ENCODE results near the gene HOXB5.

The HOXB5 gene

DNA sequence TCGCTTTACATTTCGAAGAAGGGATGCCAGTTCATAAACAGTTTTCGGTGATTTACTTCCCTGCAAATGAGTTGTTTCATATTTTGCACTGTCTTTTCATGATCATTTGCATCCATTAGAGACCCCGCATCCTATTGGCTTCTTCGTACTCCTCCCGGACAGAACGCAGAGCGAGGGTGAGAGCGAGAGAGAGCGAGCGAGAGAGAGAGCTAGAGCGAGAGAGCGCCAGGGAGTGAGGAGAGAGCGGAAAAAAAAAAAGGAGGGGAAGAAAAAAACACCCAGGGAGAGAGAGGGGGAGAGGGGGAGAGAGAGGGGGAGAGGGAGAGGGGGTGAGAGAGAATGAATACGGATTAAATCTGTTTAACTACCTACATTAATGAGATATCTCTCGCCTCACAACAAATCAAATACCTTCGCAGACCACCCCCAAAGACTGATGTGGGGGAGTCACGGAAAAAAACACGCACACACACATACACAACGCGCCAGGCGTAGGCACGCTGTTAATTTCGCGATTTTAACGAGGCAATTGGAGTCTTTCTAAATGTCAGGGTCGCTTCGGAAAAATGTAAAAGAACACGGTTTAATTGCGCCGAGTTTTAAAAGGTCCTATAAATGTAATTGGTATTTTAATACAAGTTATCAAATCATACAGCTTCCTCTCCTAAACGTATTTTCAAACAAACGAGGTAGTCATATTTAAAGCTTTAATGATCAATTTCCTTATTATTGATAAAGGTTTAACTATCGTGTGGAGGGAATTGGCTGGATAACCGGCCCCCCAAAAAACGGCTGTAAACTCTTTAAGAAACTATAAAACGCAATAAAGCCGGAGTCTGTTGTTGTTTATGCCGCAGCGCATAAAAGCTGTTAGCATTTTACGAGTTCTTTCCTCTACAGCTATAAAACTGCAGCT, 21.7 kb upstream of the HOXB5 start, which contains the start of gene HOXB8:
TSS of gene HOXB8 (minus strand) at position 246 of the 916 bp plus-strand sequence. CDS start 588 bp downstream, outside the sequence.
- Histone ChIP-seq H3K9ac (ENCODE audit: low read depth, low read length) (peak within 1 kb of the TSS; percentile 8; the same call in 1 of the 2 replicates), H3K4me1 (ENCODE audit: insufficient read depth, low read length) (peaks cover 4% of the 10 kb centered on the region; the same call in 1 of the 2 replicates), H3K36me3 (ENCODE audit: insufficient read depth, low read length) (no peaks in the 10 kb centered on the region), H3K9me3 (ENCODE audit: control insufficient read depth, insufficient read depth, low read length) (no peaks in the 10 kb centered on the region; the same call in 1 of the 2 replicates)

DNA sequence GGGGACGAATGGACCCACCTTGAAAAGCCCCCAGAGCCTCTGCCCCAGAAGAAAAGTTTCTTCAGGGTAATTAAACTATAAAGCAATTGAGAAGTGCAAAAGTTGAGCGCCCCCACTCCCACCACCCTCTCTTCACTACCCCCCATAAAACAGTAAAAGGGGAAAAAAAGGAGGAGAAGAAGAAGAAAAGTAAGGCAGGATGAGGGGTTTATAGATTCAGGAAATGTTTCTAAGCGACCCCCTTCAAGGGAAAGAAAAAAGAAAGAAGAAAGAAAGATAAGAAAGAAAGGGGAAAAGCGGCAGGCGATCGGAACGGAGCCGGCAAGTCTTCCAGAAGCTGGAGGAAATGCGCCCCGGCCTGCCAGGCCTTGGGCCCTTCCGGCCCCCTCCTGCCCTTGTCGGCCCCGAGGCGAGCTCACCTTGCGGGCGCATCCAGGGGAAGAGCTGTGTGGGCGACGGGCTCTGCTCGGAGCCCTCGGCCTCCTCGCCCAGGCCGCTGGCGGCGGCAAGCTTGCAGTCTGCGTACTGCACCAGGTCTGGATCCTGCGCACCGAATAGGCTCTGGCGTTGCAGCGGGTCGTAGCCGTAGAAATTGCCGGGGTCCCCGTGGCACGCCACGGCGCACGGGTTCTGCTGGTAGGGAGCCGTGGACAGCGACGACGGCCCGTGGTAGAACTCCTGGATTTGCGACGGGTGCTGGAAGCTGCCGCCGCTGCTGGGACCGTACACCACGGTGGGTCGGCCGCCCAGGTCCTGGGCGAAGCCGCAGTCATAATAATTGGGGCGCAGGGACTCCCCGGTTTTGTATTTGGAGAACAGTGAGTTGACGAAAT, 20.5 kb upstream of the HOXB5 start:
- Histone ChIP-seq H3K9ac (ENCODE audit: low read depth, low read length) (peak overlapping the region; percentile 8; the same call in 1 of the 2 replicates), H3K36me3 (ENCODE audit: insufficient read depth, low read length) (no peaks in the 10 kb centered on the region), H3K9me3 (ENCODE audit: control insufficient read depth, insufficient read depth, low read length) (no peaks in the 10 kb centered on the region; the same call in 1 of the 2 replicates), H3K4me1 (ENCODE audit: insufficient read depth, low read length) (0 out of 2 replicates have a peak, but pooled peaks cover 4% of the 10 kb centered on the region)

DNA sequence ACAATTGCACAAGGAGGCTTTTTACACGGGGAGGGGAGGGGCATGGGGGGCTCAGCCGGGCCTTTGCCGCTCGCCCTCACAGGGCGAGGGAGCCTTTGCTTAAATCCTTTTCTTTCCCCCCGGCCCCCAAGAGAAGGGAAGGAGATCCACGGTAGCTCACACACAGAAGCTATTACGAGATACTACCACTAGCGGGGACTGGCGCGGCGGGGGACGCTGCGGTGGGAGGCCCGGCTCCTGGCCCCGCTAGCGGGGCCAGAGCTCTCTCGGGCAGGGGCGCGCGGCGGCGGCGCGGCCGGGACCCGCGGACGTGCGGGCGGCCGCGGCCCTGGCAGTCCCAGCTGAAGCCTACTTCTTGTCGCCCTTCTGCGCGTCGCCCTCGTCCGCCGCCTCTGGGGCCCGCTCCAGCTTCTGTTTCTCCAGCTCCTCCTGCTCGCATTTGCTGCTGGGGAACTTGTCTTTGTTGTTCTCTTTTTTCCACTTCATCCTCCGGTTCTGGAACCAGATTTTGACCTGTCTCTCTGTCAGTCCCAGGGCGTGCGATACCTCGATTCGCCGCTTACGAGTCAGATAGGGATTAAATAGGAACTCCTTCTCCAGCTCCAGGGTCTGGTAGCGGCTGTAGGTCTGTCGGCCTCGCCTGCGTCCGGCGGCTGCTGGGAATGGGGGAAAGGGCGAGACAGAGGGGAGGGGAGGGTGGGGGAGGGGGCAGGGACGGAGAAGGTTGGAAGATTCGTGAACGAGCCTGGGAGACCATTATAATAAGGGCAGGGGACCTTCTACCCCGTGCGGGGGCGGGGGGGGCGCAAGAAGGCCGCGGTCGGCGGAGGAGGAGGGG, 19.5 kb upstream of the HOXB5 start:
- H3K9ac ChIP-seq (ENCODE audit: low read depth, low read length) = no peak overlapping the region; the same call in 1 of the 2 replicates
- no peaks in the 10 kb centered on the region; the same call in 1 of the 2 replicates for H3K9me3 ChIP-seq (ENCODE audit: control insufficient read depth, insufficient read depth, low read length)
- H3K36me3 ChIP-seq (ENCODE audit: insufficient read depth, low read length) = no peaks in the 10 kb centered on the region
- 0 out of 2 replicates have a peak, but pooled peaks cover 1% of the 10 kb centered on the region for H3K4me1 ChIP-seq (ENCODE audit: insufficient read depth, low read length)

- Histone ChIP-seq H3K9ac (ENCODE audit: low read depth, low read length) (no peak overlapping the region), H3K9me3 (ENCODE audit: control insufficient read depth, insufficient read depth, low read length) (no peaks in the 10 kb centered on the region; the same call in 1 of the 2 replicates), H3K36me3 (ENCODE audit: insufficient read depth, low read length) (no peaks in the 10 kb centered on the region), H3K4me1 (ENCODE audit: insufficient read depth, low read length) (no peaks in the 10 kb centered on the region)
Observed at GRCh38 chr17:48612456-48612853, 18.9 kb upstream of the HOXB5 start.

GRCh38 chr17:48611681-48612455, 18.3 kb upstream of the HOXB5 start:
- no peaks in the 10 kb centered on the region; the same call in 1 of the 2 replicates for H3K9me3 ChIP-seq (ENCODE audit: control insufficient read depth, insufficient read depth, low read length)
- H3K9ac ChIP-seq (ENCODE audit: low read depth, low read length) = no peak overlapping the region
- no peaks in the 10 kb centered on the region for H3K4me1 ChIP-seq (ENCODE audit: insufficient read depth, low read length)
- no peaks in the 10 kb centered on the region for H3K36me3 ChIP-seq (ENCODE audit: insufficient read depth, low read length)

DNA sequence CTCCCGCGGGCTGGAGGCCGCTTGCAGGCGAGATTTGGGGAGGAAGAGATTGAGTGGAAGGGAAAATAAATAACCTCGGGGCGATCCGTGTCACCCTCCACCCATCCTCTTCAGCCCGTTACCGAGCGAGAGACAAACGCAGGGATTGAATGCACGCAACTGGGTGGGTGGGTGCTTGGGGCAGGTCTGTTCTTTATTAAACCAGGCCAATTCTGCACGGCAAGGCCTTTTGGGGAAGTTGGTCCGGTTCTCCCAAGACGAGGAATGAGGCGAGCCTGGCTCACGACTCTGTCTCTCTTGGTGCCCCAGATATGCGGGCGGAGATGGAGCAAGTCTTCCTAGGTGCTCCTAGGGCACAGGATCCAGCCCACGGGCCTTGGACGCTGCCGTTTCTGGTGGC, 17.6 kb upstream of the HOXB5 start:
- H3K9me3 ChIP-seq (ENCODE audit: control insufficient read depth, insufficient read depth, low read length) = no peaks in the 10 kb centered on the region; the same call in 1 of the 2 replicates
- peak overlapping the region; percentile 48; the same call in 1 of the 2 replicates for H3K9ac ChIP-seq (ENCODE audit: low read depth, low read length)
- no peaks in the 10 kb centered on the region for H3K36me3 ChIP-seq (ENCODE audit: insufficient read depth, low read length)
- no peaks in the 10 kb centered on the region for H3K4me1 ChIP-seq (ENCODE audit: insufficient read depth, low read length)

DNA sequence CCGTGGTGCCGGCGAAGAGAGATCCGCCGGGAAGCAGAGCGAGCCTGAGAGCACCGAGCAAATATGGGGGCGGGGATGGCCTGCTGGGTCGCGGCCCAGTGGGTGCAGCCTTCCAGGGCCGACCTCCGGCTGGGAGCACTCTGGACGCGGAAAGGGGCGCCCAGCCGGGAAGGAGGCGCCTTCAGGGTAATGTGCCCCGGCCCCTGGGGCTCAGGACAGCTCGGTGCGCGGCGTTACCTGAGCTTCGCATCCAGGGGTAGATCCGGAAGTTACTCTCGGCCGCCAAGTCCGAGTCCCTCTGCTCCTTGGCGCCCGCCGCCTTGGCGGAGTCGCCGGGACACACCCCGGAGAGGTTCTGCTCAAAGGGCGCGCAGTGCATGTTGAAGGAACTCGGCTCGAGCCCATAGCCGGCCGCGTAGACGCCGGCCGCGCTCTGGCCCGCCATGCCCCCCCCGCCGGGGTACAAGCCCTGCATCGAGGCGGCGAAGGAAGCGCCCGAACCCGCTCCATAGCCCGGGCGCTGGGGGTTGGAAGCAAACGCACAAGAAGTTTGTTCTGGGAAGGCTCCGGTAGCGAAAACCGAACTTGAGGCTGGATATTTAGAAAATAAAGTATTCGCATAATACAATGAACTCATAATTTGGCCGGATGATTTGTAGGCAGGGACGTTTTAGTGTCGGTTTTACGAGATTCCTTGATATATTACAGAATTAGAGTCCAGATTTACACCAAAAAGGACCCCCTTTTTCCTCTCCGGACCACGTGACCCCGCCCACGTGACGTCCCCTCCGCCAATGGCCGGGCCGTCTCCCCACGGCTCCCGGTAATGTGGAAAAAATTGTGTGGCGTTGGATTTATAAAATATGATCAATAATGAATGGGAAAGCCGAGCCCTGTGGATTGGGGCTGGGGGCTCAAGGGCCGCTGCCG, 17.0 kb upstream of the HOXB5 start, which contains the start of gene HOXB7:
TSS of gene HOXB7 (minus strand) at position 736 of the 930 bp plus-strand sequence. CDS start at position 637, 99 bp downstream.
- Histone ChIP-seq H3K9me3 (ENCODE audit: control insufficient read depth, insufficient read depth, low read length) (no peaks in the 10 kb centered on the region; the same call in 1 of the 2 replicates), H3K4me1 (ENCODE audit: insufficient read depth, low read length) (no peaks in the 10 kb centered on the region), H3K9ac (ENCODE audit: low read depth, low read length) (peak within 1 kb of the TSS; percentile 48; the same call in 1 of the 2 replicates), H3K36me3 (ENCODE audit: insufficient read depth, low read length) (no peaks in the 10 kb centered on the region)

- H3K9ac ChIP-seq (ENCODE audit: low read depth, low read length) = peak overlapping the region; percentile 48; the same call in 1 of the 2 replicates
Observed at GRCh38 chr17:48609759-48610281, 16.2 kb upstream of the HOXB5 start.

DNA sequence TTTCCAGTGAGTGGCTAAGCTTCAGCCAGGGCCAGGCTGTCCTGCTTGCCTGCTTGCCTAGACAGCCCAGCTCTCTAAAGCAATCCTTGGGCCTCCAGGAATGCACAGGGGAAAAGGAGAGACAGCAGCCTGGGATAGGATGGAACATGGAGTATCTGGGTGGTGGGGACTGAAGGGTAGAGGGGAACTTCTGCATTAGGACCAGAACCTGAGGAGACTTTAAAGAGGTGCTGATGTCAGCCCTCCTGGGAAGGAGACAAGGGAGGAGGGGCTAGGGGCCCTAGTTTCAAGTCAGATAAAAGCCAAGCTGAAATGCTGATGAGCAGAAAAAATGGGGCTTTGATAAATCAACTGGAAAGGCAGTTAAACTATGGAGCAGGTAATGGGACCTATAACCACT, 15.5 kb upstream of the HOXB5 start:
- no peaks in the 10 kb centered on the region for H3K36me3 ChIP-seq (ENCODE audit: insufficient read depth, low read length)
- no peaks in the 10 kb centered on the region for H3K4me1 ChIP-seq (ENCODE audit: insufficient read depth, low read length)
- H3K9ac ChIP-seq (ENCODE audit: low read depth, low read length) = no peak overlapping the region

More at GRCh38 chr17:48609759-48610281, 16.2 kb upstream of the HOXB5 start:
- Histone ChIP-seq H3K9me3 (ENCODE audit: control insufficient read depth, insufficient read depth, low read length) (no peaks in the 10 kb centered on the region; the same call in 1 of the 2 replicates), H3K4me1 (ENCODE audit: insufficient read depth, low read length) (no peaks in the 10 kb centered on the region), H3K36me3 (ENCODE audit: insufficient read depth, low read length) (no peaks in the 10 kb centered on the region)

GRCh38 chr17:48608494-48608834, 14.9 kb upstream of the HOXB5 start:
- Histone ChIP-seq H3K36me3 (ENCODE audit: insufficient read depth, low read length) (no peaks in the 10 kb centered on the region), H3K9me3 (ENCODE audit: control insufficient read depth, insufficient read depth, low read length) (no peaks in the 10 kb centered on the region; the same call in 1 of the 2 replicates), H3K4me1 (ENCODE audit: insufficient read depth, low read length) (no peaks in the 10 kb centered on the region), H3K9ac (ENCODE audit: low read depth, low read length) (no peak overlapping the region)

More for the DNA sequence above, 15.5 kb upstream of the HOXB5 start:
- H3K9me3 ChIP-seq (ENCODE audit: control insufficient read depth, insufficient read depth, low read length) = no peaks in the 10 kb centered on the region; the same call in 1 of the 2 replicates

- H3K36me3 ChIP-seq (ENCODE audit: insufficient read depth, low read length) = no peaks in the 10 kb centered on the region
- no peaks in the 10 kb centered on the region for H3K4me1 ChIP-seq (ENCODE audit: insufficient read depth, low read length)
- no peaks in the 10 kb centered on the region; the same call in 1 of the 2 replicates for H3K9me3 ChIP-seq (ENCODE audit: control insufficient read depth, insufficient read depth, low read length)
- no peak overlapping the region for H3K9ac ChIP-seq (ENCODE audit: low read depth, low read length)
Observed at GRCh38 chr17:48606892-48607614, 13.5 kb upstream of the HOXB5 start.

Data from ES-I3 (cell line).